ENCODE results near the gene ZNF467.

GRCh38 chr7:149811221-149811620 is 37.8 kb upstream of the ZNF467 start:
- TF ChIP-seq CTCF (IDR thresholded peaks at IDR 0.05), result no peak
- TF ChIP-seq POLR2A (IDR thresholded peaks at IDR 0.05), result no peak
- TF ChIP-seq EP300 (IDR thresholded peaks at IDR 0.05), result no peak

All from ovary (tissue), 3 donors.